Adrenal gland (tissue), 12 donors: ENCODE measurements around the gene OCEL1. TPM values are rescaled to one million over a fixed set of nuclear protein-coding genes. Genes with fewer than 3 reads are reported as not detected.

Experiments used
- DNase-seq, 7 donors: peaks; one replicate each; pipeline ENCODE4 v3.0.0-alpha.2; 2019 to 2020
- H3K27ac ChIP-seq, 5 donors: fragments of 200-600 bp; sonication (generic) in 4 of 5; 1 replicate in 3 of 5; 2 replicates in 2 of 5; pipeline versions ENCODE4 v1.5.1 to v1.8.0; 2016 to 2020; ENCODE audit warnings: mild to moderate bottlenecking in 1 of 5
- H3K27me3 ChIP-seq: fragments of 200-600 bp; 2 replicates; pipeline ENCODE4 v1.8.0; 2021
- H3K36me3 ChIP-seq, 2 donors: fragments of 200-600 bp; replicated peaks in 1 of 2; 1 replicate in 1 of 2; 2 replicates in 1 of 2; pipeline versions ENCODE4 v1.5.1 to v1.8.0; 2018 to 2022
- H3K4me1 ChIP-seq, 2 donors: fragments of 200-600 bp; replicated peaks in 1 of 2; 1 replicate in 1 of 2; 2 replicates in 1 of 2; pipeline versions ENCODE4 v1.5.1 to v1.8.0; 2018 to 2021
- H3K4me3 ChIP-seq, 4 donors: fragments of 200-600 bp; sonication (generic) in 3 of 4; one replicate each; pipeline ENCODE4 v1.5.1; 2016 to 2018
- H3K9me3 ChIP-seq, 3 donors: fragments of 200-600 bp; sonication (generic) in 1 of 3; replicated peaks in 1 of 3; 1 replicate in 2 of 3; 2 replicates in 1 of 3; pipeline versions ENCODE4 v1.5.1 to v1.8.0; 2016 to 2021
- CTCF ChIP-seq, 6 experiments: fragments of 450-650 bp in 4 of 6; fragments of 200-600 bp in 2 of 6; sonication (generic) in 1 of 6; IDR thresholded peaks; 1 replicate in 5 of 6; 2 replicates in 1 of 6; pipeline versions ENCODE4 v1.5.1 to v1.8.0; 2016 to 2021; ENCODE audit warnings: antibody characterized with exemption in 6 of 6, mild to moderate bottlenecking in 2 of 6, moderate library complexity in 1 of 6
- POLR2A ChIP-seq, 2 donors: fragments of 450-650 bp; IDR thresholded peaks; one replicate each; pipeline ENCODE4 v1.6.1; 2017; ENCODE audit warnings: antibody characterized with exemption in 2 of 2, mild to moderate bottlenecking in 2 of 2, moderate library complexity in 1 of 2
- WGBS, 4 donors: extraction: QIAGEN DNeasy Blood & Tissue Kit in 2 of 4; methylation state at CpG; one replicate each; pipeline versions ENCODE4 v1.1.5 to v1.1.7; 2013 to 2017; 5-methylcytosine and 5-hydroxymethylcytosine counted together
- intact Hi-C, 2 donors: fragments of 100-400 bp; cut with DNase I; formaldehyde crosslinking; loops; one replicate each; pipeline versions ENCODE4 v1.14.1 to v1.15.0; 2022 to 2023
- polyA plus RNA-seq, 3 donors: library from polyadenylated mRNA; stranded (reverse); fragments of 200-250 nt in 2 of 3; fragments of 350-450 nt in 1 of 3; fragmentation: Illumina TruSeq in 1 of 3; extraction: RNeasy Lipid Tissue Mini Kit (QIAGEN cat#74804) in 1 of 3; gene quantifications; one replicate each; pipeline ENCODE4 v1.2.3, GENCODE V29; 2013 to 2014
- total RNA-seq, 9 donors: library from RNA; depleted of rRNA in 4 of 9; stranded (reverse); fragments of >200 nt in 4 of 9; fragments of 120-200 nt in 1 of 9; fragmentation: NEBNext Ultra II Directional in 1 of 9; extraction: Animal tissue kit (Norgen Biotek cat#: 25700) in 1 of 9; gene quantifications; one replicate each; pipeline versions ENCODE4 v1.1.0 to v1.2.4, GENCODE V29; 2013 to 2023
- donor health status: healthy with polysubstance abuse.
- donor health status: Bipolar disorder and iron deficiency.
- donor health status: DM: yes; HTN: yes; CAD: no.
- donor health status: DM: no; HTN: no; CAD: no.
- donor health status: DM: no; HTN: no; CAD: no.
- donor health status: DM: yes; HTN: yes; CAD: no.

Gene OCEL1
- total and polyA plus RNA-seq, 12 donors, result 6.1 to 49.1 (median 30.3) TPM

- intact Hi-C loops, result no loop called here
- no peak overlapping the region for H3K4me3 ChIP-seq
- peaks cover 0 to 30% of the 10 kb centered on the region in 2 donors for H3K36me3 ChIP-seq
- peaks cover 21 to 23% of the 10 kb centered on the region in 2 donors for H3K4me1 ChIP-seq
- TF ChIP-seq CTCF (IDR thresholded peaks at IDR 0.05) (no peak), POLR2A (IDR thresholded peaks at IDR 0.05) (no peak)
- no peaks in the 10 kb centered on the region for H3K27me3 ChIP-seq
- DNase-seq, result no peak
- 85 to 89% (median 86%) methylated on average over 13 to 18 of the region's 18 CpGs for WGBS, 4 donors
- no peaks in the 10 kb centered on the region for H3K9me3 ChIP-seq
- H3K27ac ChIP-seq, result peak overlapping the region in 3 of 5 donors; percentile 19 to 89 (median 68)
Observed at GRCh38 chr19:17236811-17237543, 11.0 kb downstream of the OCEL1 start.

- 87 to 91% (median 89%) methylated on average over 12 to 13 of the region's 13 CpGs for WGBS, 4 donors
- Histone ChIP-seq H3K36me3 (peaks cover 0 to 20% of the 10 kb centered on the region in 2 donors), H3K9me3 (no peaks in the 10 kb centered on the region), H3K4me3 (no peak overlapping the region), H3K4me1 (peaks cover 21 to 30% of the 10 kb centered on the region in 2 donors), H3K27me3 (no peaks in the 10 kb centered on the region), H3K27ac (no peak overlapping the region)
- intact Hi-C loops, result no loop called here
- no peak for DNase-seq
- TF ChIP-seq CTCF (IDR thresholded peaks at IDR 0.05) (no peak), POLR2A (IDR thresholded peaks at IDR 0.05) (no peak)
Observed at GRCh38 chr19:17237747-17238706, 12.0 kb downstream of the OCEL1 start.

GRCh38 chr19:17240062-17240752 lies 14.2 kb downstream of the OCEL1 start:
- WGBS, 4 donors, result 64 to 75% (median 73%) methylated on average over 21 to 24 of the region's 24 CpGs
- no peak for DNase-seq
- H3K4me1 ChIP-seq, result peaks cover 13 to 23% of the 10 kb centered on the region in 2 donors
- H3K27ac ChIP-seq, result peak overlapping the region in 2 of 5 donors; percentile 20 to 21
- H3K4me3 ChIP-seq, result no peak overlapping the region
- intact Hi-C loops, result no loop called here
- H3K27me3 ChIP-seq, result no peaks in the 10 kb centered on the region
- peaks cover 0 to 13% of the 10 kb centered on the region in 2 donors for H3K36me3 ChIP-seq
- no peaks in the 10 kb centered on the region for H3K9me3 ChIP-seq
- TF ChIP-seq CTCF (IDR thresholded peaks at IDR 0.05) (no peak), POLR2A (IDR thresholded peaks at IDR 0.05) (no peak)
